Measurements from ENCODE around the gene BLVRB.

BLVRB gene

DNA sequence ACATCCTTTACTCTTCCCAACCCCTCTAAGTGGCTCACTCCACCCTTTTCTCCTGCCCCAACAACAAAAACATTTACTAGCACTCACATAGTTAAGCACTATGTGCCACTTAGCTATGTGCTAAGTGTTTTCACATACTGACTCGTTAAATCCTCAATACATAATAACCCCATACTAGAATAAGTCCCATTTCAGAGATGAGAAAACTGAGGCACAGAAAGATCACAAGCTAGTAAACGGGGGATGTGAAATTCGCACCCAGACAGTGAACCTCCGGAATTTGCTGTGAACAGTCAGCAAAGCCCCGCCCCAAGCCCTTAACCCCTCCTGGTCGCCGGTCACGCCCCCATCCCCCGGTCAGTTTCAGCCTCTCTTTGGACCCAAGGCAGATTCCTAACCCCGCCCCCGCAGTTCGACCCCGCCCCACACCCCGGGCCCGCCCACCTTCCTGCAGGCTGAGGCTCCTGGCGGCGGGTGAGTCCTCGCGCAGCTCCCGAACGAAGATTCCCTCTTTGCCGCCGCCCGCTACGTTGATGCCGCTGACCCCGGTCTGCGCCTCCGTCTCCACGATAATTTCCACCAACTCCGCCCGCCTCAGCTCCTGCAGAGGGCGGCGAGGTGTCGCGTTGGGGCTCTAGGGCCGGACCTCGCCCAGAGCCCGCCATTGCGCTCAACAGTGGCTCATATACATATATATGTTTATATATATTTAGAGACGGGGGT, 62.1 kb downstream of the BLVRB start:
- Histone ChIP-seq H3K4me3 (ENCODE audit: low read length) (peak overlapping the region; percentile 61; the same call in 1 of the 2 replicates), H3K4me1 (ENCODE audit: control insufficient read depth, insufficient read depth, low read length) (peaks cover 5% of the 10 kb centered on the region), H3K27ac (ENCODE audit: low read length) (no peak overlapping the region), H3K9me3 (ENCODE audit: control insufficient read depth, insufficient read depth, low read length) (no peaks in the 10 kb centered on the region), H3K27me3 (ENCODE audit: control insufficient read depth, insufficient read depth, low read length) (no peaks in the 10 kb centered on the region), H3K36me3 (ENCODE audit: control insufficient read depth, insufficient read depth, low read length) (no peaks in the 10 kb centered on the region)
- WGBS (ENCODE audit: insufficient coverage, insufficient read length), result no CpG with 5 or more reads among the region's 41 CpGs
- DNase-seq (ENCODE audit: low read depth, low spot score), result no peak

DNA sequence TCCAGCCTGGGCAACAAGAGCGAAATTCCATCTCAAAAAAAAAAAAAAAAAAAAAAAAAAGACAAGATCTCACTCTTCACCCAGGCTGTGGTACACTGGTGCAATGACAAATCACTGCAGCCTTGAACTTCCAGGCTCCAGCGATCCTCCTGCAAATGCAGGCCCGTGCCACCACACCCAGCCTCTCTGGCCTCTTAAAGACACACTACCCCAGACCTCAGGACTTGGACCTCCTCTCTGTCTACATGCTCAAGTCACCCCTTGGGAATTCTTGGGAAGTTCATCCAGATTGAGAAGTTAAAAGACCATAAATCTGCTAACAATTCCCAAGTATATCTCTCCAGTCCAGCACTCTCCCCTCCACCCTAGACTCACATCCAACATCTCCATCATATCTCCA, 65.0 kb downstream of the BLVRB start:
- no CpG with 5 or more reads among the region's 3 CpGs for WGBS (ENCODE audit: insufficient coverage, insufficient read length)
- no peak for DNase-seq (ENCODE audit: low read depth, low spot score)

DNA sequence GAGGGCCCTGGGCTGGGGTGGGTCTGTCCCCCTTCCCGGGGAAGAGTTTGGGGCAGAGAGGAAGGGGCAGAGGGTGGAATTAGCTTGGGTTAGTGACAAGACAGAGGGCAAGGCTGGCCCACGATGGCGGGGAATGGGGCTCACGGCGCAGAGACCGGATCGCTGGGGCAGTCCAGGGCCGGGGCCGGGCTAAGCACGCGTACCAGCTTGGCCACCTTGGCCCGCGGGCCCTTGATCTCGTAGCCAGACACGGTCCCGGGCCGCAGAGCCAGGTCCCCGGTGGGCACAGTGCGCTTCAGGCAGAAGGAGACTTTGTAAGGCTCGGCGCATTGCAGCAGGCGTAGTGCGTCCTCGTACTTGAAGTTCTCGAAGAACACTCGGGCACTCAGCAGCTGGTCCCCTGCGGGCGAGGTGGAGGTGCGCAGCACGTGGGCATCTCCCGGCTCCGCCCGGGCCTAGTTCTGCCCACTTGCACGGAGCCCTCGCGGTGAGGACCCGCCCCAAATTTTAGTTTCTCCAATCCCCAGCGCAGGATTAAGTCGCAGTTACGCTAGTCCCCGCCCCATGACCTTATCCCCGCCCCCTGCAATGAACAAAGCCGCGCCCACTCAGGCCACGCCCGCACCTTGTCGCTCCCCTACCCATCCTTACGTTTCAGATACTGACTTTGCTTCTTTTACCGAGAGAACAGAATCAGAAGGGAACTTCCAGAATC, 67.0 kb downstream of the BLVRB start:
- Histone ChIP-seq H3K27me3 (ENCODE audit: control insufficient read depth, insufficient read depth, low read length) (no peaks in the 10 kb centered on the region), H3K4me1 (ENCODE audit: control insufficient read depth, insufficient read depth, low read length) (peaks cover 7% of the 10 kb centered on the region), H3K9me3 (ENCODE audit: control insufficient read depth, insufficient read depth, low read length) (no peaks in the 10 kb centered on the region), H3K27ac (ENCODE audit: low read length) (no peak overlapping the region), H3K4me3 (ENCODE audit: low read length) (no peak overlapping the region), H3K36me3 (ENCODE audit: control insufficient read depth, insufficient read depth, low read length) (no peaks in the 10 kb centered on the region; the same call in 1 of the 2 replicates)
- peak; percentile 82 for DNase-seq (ENCODE audit: low read depth, low spot score)
- no CpG with 5 or more reads among the region's 49 CpGs for WGBS (ENCODE audit: insufficient coverage, insufficient read length)

More for the DNA sequence above, 65.0 kb downstream of the BLVRB start:
- Histone ChIP-seq H3K4me3 (ENCODE audit: low read length) (no peak overlapping the region), H3K27ac (ENCODE audit: low read length) (no peak overlapping the region), H3K9me3 (ENCODE audit: control insufficient read depth, insufficient read depth, low read length) (no peaks in the 10 kb centered on the region), H3K36me3 (ENCODE audit: control insufficient read depth, insufficient read depth, low read length) (no peaks in the 10 kb centered on the region; the same call in 1 of the 2 replicates), H3K27me3 (ENCODE audit: control insufficient read depth, insufficient read depth, low read length) (no peaks in the 10 kb centered on the region), H3K4me1 (ENCODE audit: control insufficient read depth, insufficient read depth, low read length) (peaks cover 7% of the 10 kb centered on the region)

Measured in iPS DF 6.9 (cell line).